Activated T-helper 1 cell treated with anti-CD3 and anti-CD28 coated beads, Interleukin-2, amount 50 U/mL, for 16 hours (primary cell): Measurements from ENCODE around the gene CDKN1C.

Experiments used
- DNase-seq, 2 donors: peaks; one replicate each; pipeline ENCODE4 v3.0.0-alpha.2; 2020; ENCODE audit warnings: low read depth in 1 of 2, low spot score in 1 of 2

CDKN1C gene

DNA sequence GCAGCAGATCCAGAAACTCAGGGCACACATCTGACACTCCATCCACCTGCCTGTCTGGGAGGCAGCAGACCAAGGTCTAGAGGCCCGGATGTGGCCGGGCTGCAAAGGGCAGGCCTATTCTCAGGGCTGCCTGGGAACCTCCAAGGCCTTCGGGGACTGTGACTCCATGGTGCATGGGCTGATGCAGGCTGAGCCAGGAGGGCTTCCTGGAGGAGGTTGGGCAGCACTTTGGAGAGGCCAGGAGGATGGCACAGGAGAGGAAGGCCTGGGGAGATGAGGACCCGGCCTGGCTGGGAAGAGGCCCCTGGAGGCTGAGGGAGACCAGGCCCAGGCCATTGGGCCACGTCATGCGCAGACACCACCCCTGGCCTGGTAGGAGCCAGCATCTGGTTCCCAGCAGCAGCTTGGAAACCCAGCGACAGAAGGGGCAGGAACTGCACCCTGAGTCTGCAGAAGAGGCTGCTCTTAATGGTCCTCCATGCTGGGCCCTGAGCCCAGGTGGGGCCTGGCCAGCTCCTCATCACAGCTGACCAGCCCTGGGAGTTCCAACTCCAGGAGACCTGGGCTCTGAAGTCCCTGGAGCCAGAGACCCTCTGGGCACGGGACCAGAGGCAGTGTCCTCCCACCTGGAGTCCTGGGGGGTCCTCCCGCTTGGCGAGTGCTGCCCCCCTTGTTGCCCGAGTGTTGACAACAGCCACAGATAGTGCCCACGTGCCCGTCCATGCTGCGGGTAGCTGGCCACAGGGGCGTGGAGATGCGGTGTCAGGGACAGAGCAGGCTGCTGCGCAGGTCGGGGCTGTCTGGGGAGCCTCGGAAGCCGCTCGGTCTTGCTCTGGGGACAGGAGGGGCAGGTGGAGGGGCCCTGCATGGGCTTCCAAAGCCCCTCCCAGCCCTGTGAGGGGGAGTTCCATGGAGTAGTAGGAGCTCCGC is 38.1 kb upstream of the CDKN1C start:
- no peak for DNase-seq

- no peak for DNase-seq
These were observed 37.1 kb upstream of the CDKN1C start for GRCh38 chr11:2922655-2923054.

DNA sequence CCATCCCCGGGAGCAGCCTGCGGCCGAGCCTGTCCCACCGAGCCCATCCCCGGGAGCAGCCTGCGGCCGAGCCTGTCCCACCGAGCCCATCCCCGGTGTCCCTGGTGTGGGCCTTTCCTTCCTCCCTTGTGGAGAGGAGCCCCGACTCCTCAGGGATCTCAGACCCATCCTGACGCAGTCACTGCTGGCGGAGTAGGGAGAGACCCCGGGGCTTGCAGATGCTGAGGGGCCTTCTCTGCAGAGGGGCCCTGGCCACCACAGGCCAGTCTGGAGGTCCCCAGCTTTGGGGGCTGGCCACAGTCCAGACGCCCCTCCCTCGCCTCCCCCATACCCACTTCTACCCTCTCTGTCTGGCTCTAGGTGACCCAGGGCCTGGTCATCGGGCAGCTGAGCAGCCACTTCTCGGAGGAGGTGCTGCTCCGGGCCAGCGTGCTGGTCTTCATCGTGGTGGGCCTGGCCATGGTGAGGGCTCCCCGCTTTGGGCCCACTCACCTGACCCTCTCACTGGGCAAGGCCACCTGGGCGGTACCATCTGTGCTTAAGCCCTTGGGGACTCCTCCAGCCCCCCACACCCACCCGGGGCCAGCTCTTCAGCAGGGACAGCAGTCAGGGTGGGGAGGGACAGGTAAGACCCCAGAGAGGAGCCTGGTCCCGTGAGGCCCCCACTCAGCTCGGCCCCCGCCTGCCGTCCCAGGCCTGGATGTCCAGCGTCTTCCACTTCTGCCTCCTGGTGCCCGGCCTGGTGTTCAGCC is 36.3 kb upstream of the CDKN1C start:
- no peak for DNase-seq

DNA sequence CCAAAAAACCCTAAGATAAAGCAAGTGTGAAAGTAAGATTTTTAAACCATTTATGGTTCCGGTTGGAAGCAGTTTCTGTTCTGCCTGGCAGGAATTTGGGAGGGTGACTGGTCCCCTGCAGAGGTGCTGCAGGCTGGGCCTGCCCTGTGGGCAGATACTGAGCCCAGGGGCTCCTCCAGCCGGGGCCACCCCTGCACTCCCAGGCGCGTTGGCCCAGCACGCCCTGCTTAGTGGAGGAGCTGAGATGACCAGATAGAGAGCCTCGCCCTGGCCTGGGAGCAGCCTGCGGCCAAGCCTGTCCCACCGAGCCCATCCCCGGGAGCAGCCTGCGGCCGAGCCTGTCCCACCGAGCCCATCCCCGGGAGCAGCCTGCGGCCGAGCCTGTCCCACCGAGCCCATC is 35.7 kb upstream of the CDKN1C start:
- DNase-seq: no peak

DNA sequence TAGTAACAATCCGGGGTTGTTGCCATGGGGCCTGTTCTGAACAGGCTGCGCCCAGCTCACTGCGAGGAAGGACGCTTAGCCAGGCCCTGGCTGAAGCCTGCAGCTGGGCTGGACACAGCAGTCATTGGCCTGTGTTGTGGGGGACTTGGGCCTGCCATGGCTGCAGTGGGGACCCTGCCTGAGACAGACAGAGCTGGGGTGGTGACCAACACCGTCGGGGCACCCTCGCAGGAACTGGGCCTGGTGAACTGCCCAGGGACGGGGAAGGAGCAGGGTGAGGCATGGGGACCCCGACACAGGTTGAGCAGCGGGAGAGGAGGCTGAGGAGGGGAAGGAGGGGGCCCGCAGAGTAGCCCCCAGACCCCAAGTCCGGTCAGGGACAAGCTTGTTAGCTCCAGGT is 34.8 kb upstream of the CDKN1C start:
- no peak for DNase-seq

- DNase-seq: no peak
These were observed 34.3 kb upstream of the CDKN1C start for GRCh38 chr11:2919837-2920236.

GRCh38 chr11:2919188-2919587 is 33.6 kb upstream of the CDKN1C start:
- no peak for DNase-seq

GRCh38 chr11:2917842-2918490 is 32.4 kb upstream of the CDKN1C start:
- DNase-seq: no peak

GRCh38 chr11:2916892-2917645 is 31.5 kb upstream of the CDKN1C start:
- DNase-seq: no peak

GRCh38 chr11:2916114-2916891 is 30.7 kb upstream of the CDKN1C start:
- no peak for DNase-seq

GRCh38 chr11:2915473-2915872 is 29.9 kb upstream of the CDKN1C start:
- no peak for DNase-seq

- no peak for DNase-seq
These were observed 29.1 kb upstream of the CDKN1C start for GRCh38 chr11:2914455-2915195.

- DNase-seq: no peak
These were observed 28.2 kb upstream of the CDKN1C start for GRCh38 chr11:2913776-2914175.

- no peak for DNase-seq
These were observed 27.4 kb upstream of the CDKN1C start for GRCh38 chr11:2913019-2913431.

DNA sequence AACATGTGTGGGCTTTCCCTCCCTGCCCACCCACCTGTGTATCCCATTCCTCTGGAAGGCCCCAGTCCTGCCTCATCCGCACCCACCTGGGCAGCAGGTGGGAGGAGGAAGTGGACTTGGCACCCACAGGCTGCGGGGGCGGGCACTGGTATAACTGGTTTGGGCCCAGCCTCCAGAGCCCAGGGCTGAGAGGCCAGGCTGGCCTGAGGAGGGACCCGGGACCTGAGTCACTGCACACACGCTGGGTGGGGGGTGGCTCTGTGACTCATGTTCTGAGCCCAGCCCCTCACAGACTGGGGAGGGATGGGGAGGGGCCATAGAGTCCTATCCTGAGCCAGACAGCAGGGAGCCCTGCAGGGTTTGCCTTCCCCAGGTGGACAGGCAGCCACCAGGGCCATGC is 26.9 kb upstream of the CDKN1C start:
- no peak for DNase-seq

DNA sequence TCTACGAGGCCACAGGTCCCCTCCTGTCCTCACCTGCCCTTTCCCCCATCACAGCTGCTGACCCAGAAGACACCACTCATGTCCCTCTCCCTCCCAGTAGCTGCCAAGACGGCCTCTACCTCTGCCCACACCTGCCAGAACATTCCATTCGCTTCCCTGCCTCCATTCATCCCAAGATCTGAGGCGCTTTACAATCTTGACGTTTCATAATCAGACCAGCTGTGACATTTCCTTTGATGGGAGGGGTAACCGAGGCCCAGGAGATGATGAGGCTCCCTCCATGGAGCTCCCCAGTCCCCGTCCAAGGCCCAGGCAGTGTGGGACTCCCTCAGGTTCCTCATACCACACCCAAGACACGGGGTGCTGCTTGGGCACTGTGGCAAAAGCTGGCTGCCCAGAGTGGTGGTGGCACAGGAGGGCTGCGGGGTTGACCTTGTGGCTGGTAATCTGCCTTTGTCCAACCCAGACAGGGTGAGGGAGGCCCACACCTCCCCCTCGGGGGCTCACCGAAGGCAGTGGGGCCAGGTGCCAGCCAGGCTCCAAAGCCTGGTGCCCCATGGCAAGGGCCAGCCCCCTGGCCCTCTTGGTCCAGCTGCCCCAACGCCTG is 26.3 kb upstream of the CDKN1C start:
- no peak for DNase-seq

GRCh38 chr11:2911088-2911784 is 25.7 kb upstream of the CDKN1C start:
- DNase-seq: no peak

DNA sequence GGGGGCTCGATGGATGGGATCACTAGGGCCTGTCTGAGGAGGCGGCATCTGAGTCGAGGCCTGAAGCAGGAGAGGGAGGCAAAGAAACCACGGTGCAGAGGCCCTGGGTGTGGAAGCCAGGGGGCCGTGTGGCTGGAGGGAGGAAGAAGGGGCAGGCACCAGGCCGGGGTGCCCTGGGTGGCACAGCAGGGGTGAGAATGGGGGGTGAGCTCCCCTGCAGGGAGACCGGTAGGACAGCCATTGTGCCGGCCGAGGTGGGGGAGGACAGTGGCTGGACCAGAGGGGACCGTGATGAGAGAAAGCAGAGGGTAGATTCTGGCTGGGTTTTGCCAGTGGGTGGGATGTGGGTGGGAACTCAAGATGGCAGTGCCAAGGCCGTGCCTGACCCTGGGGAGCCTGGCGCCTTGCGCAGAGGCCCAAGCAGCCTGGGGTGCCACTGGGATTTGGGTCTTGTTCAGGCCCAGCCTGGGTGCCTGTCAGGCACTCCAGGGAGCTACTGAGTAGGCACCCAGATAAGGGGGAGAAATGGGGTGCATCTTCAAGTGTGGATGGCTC is 24.9 kb upstream of the CDKN1C start:
- DNase-seq: no peak
